Activated CD8-positive, alpha-beta T cell treated with anti-CD3 and anti-CD28 coated beads for 36 hours (primary cell): ENCODE data around the gene MCM5. TPM values are rescaled to one million over a fixed set of nuclear protein-coding genes. Genes with fewer than 3 reads are reported as not detected.

Source experiments
- ATAC-seq: fragments of 200-7000 bp; cut with Tn5 transposase; one replicate; pipeline ENCODE4 v1.10.0; 2021; ENCODE audit warnings: mild to moderate bottlenecking, moderate library complexity
- CTCF ChIA-PET: fragments of 350-600 bp; sonication (Branson Sonifier 250); formaldehyde crosslinking; loops from one replicate; lab custom pipeline; 2021; ENCODE audit warnings: antibody characterized with exemption; lab: Charles Lee
- POLR2A ChIA-PET: fragments of 350-600 bp; sonication (Branson Sonifier 250); formaldehyde crosslinking; loops from one replicate; lab custom pipeline; 2021; ENCODE audit warnings: antibody characterized with exemption; lab: Charles Lee
- DNase-seq: peaks from one replicate; pipeline ENCODE4 v3.0.0-alpha.2; 2020
- H3K27ac Mint-ChIP-seq: one replicate; pipeline ENCODE4 v1.8.0; 2021; ENCODE audit warnings: mild to moderate bottlenecking, mixed read lengths
- H3K27me3 Mint-ChIP-seq: one replicate; pipeline ENCODE4 v1.8.0; 2021; ENCODE audit warnings: mixed read lengths
- H3K36me3 Mint-ChIP-seq: one replicate; pipeline ENCODE4 v1.8.0; 2021; ENCODE audit warnings: low read depth, mixed read lengths
- H3K4me1 Mint-ChIP-seq: one replicate; pipeline ENCODE4 v1.8.0; 2021; ENCODE audit warnings: low read depth, mixed read lengths
- H3K4me3 Mint-ChIP-seq: one replicate; pipeline ENCODE4 v1.8.0; 2021; ENCODE audit warnings: mild to moderate bottlenecking, moderate library complexity, mixed read lengths
- H3K9me3 Mint-ChIP-seq: one replicate; pipeline ENCODE4 v1.8.0; 2021; ENCODE audit warnings: mixed read lengths
- CTCF ChIP-seq: fragments of 200-600 bp; IDR thresholded peaks from one replicate; pipeline ENCODE4 v1.8.0; 2022; ENCODE audit warnings: antibody characterized with exemption, mild to moderate bottlenecking
- intact Hi-C: fragments of 100-400 bp; cut with micrococcal nuclease; formaldehyde crosslinking; loops from one replicate; pipeline ENCODE4 v1.10.0; 2022
- total RNA-seq, 2 experiments: library from RNA; stranded (reverse); gene quantifications; one replicate each; pipeline ENCODE4 v1.2.3, GENCODE V29; 2021

Gene MCM5
- total RNA-seq, 2 experiments from 2014 or later, result 318 to 319 TPM

- POLR2A ChIA-PET, result interaction anchor here (2.4 to 16.6 kb wide), 2 partner anchors 9 to 13 kb away, joined by 9 to 237 read pairs; no protein-coding TSS in a partner anchor
- peaks cover 2% of the 10 kb centered on the region for H3K4me1 Mint-ChIP-seq
- H3K9me3 Mint-ChIP-seq, result no peaks in the 10 kb centered on the region
- no peak for TF ChIP-seq CTCF
- DNase-seq (no peak), ATAC-seq (no peak)
- H3K27ac Mint-ChIP-seq, result no peak overlapping the region
- no peaks in the 10 kb centered on the region for H3K27me3 Mint-ChIP-seq
- peaks cover 52% of the 10 kb centered on the region for H3K36me3 Mint-ChIP-seq
- CTCF ChIA-PET, result interaction anchor here (1.0 to 3.7 kb wide), 3 partner anchors 10 to 645 kb away, joined by 4 to 29 read pairs (median 4); no protein-coding TSS in a partner anchor
- H3K4me3 Mint-ChIP-seq, result no peak overlapping the region
- intact Hi-C loops, result no loop called here
Observed at GRCh38 chr22:35421121-35421520, 21.2 kb downstream of the MCM5 start.

GRCh38 chr22:35422145-35422544, 22.2 kb downstream of the MCM5 start:
- no peak for TF ChIP-seq CTCF
- H3K36me3 Mint-ChIP-seq, result peaks cover 48% of the 10 kb centered on the region
- no peak overlapping the region for H3K4me3 Mint-ChIP-seq
- no peaks in the 10 kb centered on the region for H3K9me3 Mint-ChIP-seq
- no peak overlapping the region for H3K27ac Mint-ChIP-seq
- no peaks in the 10 kb centered on the region for H3K27me3 Mint-ChIP-seq
- ATAC-seq (no peak), DNase-seq (no peak)
- CTCF ChIA-PET, result interaction anchor here (1.0 kb wide), 1 partner anchor 644 kb away, joined by 4 read pairs; no protein-coding TSS in a partner anchor
- POLR2A ChIA-PET, result interaction anchor here (16.6 kb wide), 1 partner anchor 14 kb away, joined by 237 read pairs; no protein-coding TSS in a partner anchor
- peaks cover 2% of the 10 kb centered on the region for H3K4me1 Mint-ChIP-seq
- intact Hi-C loops, result no loop called here

GRCh38 chr22:35422936-35423335, 23.0 kb downstream of the MCM5 start:
- peaks cover 44% of the 10 kb centered on the region for H3K36me3 Mint-ChIP-seq
- H3K9me3 Mint-ChIP-seq, result no peaks in the 10 kb centered on the region
- H3K4me3 Mint-ChIP-seq, result no peak overlapping the region
- intact Hi-C loops, result no loop called here
- H3K27me3 Mint-ChIP-seq, result no peaks in the 10 kb centered on the region
- H3K27ac Mint-ChIP-seq, result no peak overlapping the region
- CTCF ChIA-PET, result no interaction called here
- H3K4me1 Mint-ChIP-seq, result peaks cover 2% of the 10 kb centered on the region
- DNase-seq, result no peak
- no peak for TF ChIP-seq CTCF
- POLR2A ChIA-PET, result interaction anchor here (16.6 kb wide), 1 partner anchor 15 kb away, joined by 237 read pairs; no protein-coding TSS in a partner anchor
- no peak for ATAC-seq

GRCh38 chr22:35424081-35424480, 24.1 kb downstream of the MCM5 start:
- Mint-ChIP-seq H3K4me1 (peaks cover 2% of the 10 kb centered on the region), H3K27ac (no peak overlapping the region), H3K4me3 (no peak overlapping the region), H3K27me3 (no peaks in the 10 kb centered on the region), H3K36me3 (peaks cover 43% of the 10 kb centered on the region), H3K9me3 (no peaks in the 10 kb centered on the region)
- no peak for ATAC-seq
- ChIA-PET CTCF (no interaction called here), POLR2A (interaction anchor here (0.6 to 16.6 kb wide), 2 partner anchors 16 to 44 kb away, joined by 4 to 237 read pairs; no protein-coding TSS in a partner anchor)
- intact Hi-C loops, result no loop called here
- no peak for TF ChIP-seq CTCF
- no peak for DNase-seq

GRCh38 chr22:35424761-35425160, 24.8 kb downstream of the MCM5 start:
- peaks cover 38% of the 10 kb centered on the region for H3K36me3 Mint-ChIP-seq

More at GRCh38 chr22:35424761-35425160, 24.8 kb downstream of the MCM5 start:
- Mint-ChIP-seq H3K27me3 (no peaks in the 10 kb centered on the region), H3K27ac (no peak overlapping the region), H3K4me3 (no peak overlapping the region), H3K4me1 (peaks cover 2% of the 10 kb centered on the region), H3K9me3 (no peaks in the 10 kb centered on the region)
- no peak for TF ChIP-seq CTCF
- intact Hi-C loops, result no loop called here
- DNase-seq (no peak), ATAC-seq (no peak)
- POLR2A ChIA-PET, result interaction anchor here (0.8 to 16.6 kb wide), 2 partner anchors 16 to 94 kb away, joined by 4 to 237 read pairs; no protein-coding TSS in a partner anchor
- CTCF ChIA-PET, result interaction anchor here (1.1 kb wide), 1 partner anchor 8 kb away, joined by 3 read pairs; no protein-coding TSS in a partner anchor
